Subcutaneous abdominal adipose tissue (tissue), 5 donors: ENCODE data around the gene SMG6.
A peak's percentile ranks its signal among the peaks of the same experiment; 100 is the strongest.

Experiments
- H3K27ac ChIP-seq: one replicate; pipeline ENCODE4 v1.7.0; 2013; ENCODE audit warnings: low read depth, mild to moderate bottlenecking, inconsistent platforms, low read length, moderate library complexity
- H3K27me3 ChIP-seq, 5 donors: one replicate each; pipeline ENCODE4 v1.7.0; 2013; ENCODE audit warnings: low read length in 5 of 5, inconsistent platforms in 1 of 5; ENCODE audit not compliant: control insufficient read depth in 5 of 5, insufficient read depth in 4 of 5
- H3K36me3 ChIP-seq, 5 donors: one replicate each; pipeline ENCODE4 v1.7.0; 2013; ENCODE audit warnings: low read length in 5 of 5; ENCODE audit not compliant: control insufficient read depth in 5 of 5, insufficient read depth in 5 of 5
- H3K4me1 ChIP-seq, 5 donors: one replicate each; pipeline ENCODE4 v1.7.0; 2013; ENCODE audit warnings: low read length in 5 of 5, mild to moderate bottlenecking in 3 of 5, moderate library complexity in 1 of 5; ENCODE audit not compliant: control insufficient read depth in 5 of 5, insufficient read depth in 5 of 5
- H3K4me3 ChIP-seq, 5 donors: one replicate each; pipeline ENCODE4 v1.7.0; 2013; ENCODE audit warnings: low read length in 5 of 5, low read depth in 1 of 5
- H3K9ac ChIP-seq, 5 donors: one replicate each; pipeline ENCODE4 v1.7.0; 2013; ENCODE audit warnings: low read length in 5 of 5, mild to moderate bottlenecking in 4 of 5, moderate library complexity in 3 of 5
- H3K9me3 ChIP-seq, 5 donors: one replicate each; pipeline ENCODE4 v1.7.0; 2013; ENCODE audit warnings: low read length in 5 of 5; ENCODE audit not compliant: control insufficient read depth in 5 of 5
- donor health status: healthy.
- donor health status: healthy.
- donor health status: healthy.
- donor health status: healthy.
- donor health status: healthy.

Gene SMG6

GRCh38 chr17:2051061-2051932 is 252.3 kb downstream of the SMG6 start:
- H3K9ac ChIP-seq, result no peak overlapping the region
- H3K27me3 ChIP-seq, result peaks cover 5 to 18% (median 14%) of the 10 kb centered on the region in 5 donors
- H3K4me3 ChIP-seq, result no peak overlapping the region
- no peaks in the 10 kb centered on the region for H3K9me3 ChIP-seq
- H3K27ac ChIP-seq, result no peak overlapping the region
- H3K4me1 ChIP-seq, result peaks cover 6 to 52% (median 30%) of the 10 kb centered on the region in 5 donors
- H3K36me3 ChIP-seq, result no peaks in the 10 kb centered on the region

- Histone ChIP-seq H3K9me3 (no peaks in the 10 kb centered on the region), H3K9ac (no peak overlapping the region), H3K4me3 (peak overlapping the region in 3 of 5 donors; percentile 22 to 58 (median 52)), H3K27me3 (peaks cover 4 to 18% (median 14%) of the 10 kb centered on the region in 5 donors), H3K27ac (no peak overlapping the region), H3K4me1 (peaks cover 6 to 47% (median 29%) of the 10 kb centered on the region in 5 donors), H3K36me3 (no peaks in the 10 kb centered on the region)
These were observed 253.1 kb downstream of the SMG6 start for GRCh38 chr17:2050300-2051060.

- H3K27me3 ChIP-seq, result peaks cover 4 to 17% (median 13%) of the 10 kb centered on the region in 5 donors
- H3K4me3 ChIP-seq, result peak overlapping the region; percentile 51 to 78 (median 75)
- H3K4me1 ChIP-seq, result peaks cover 6 to 40% (median 23%) of the 10 kb centered on the region in 5 donors
- peaks cover 0 to 1% (median 0%) of the 10 kb centered on the region in 5 donors for H3K36me3 ChIP-seq
- no peaks in the 10 kb centered on the region for H3K9me3 ChIP-seq
- peak overlapping the region in 4 of 5 donors; percentile 10 to 72 (median 58) for H3K9ac ChIP-seq
- H3K27ac ChIP-seq, result no peak overlapping the region
These were observed 254.0 kb downstream of the SMG6 start for GRCh38 chr17:2049333-2050299.

GRCh38 chr17:2048805-2049204 is 254.8 kb downstream of the SMG6 start:
- Histone ChIP-seq H3K36me3 (peaks cover 0 to 7% (median 4%) of the 10 kb centered on the region in 5 donors), H3K4me1 (peaks cover 6 to 39% (median 22%) of the 10 kb centered on the region in 5 donors), H3K9ac (peak overlapping the region in 3 of 5 donors; percentile 10 to 72 (median 47)), H3K4me3 (peak overlapping the region in 3 of 5 donors; percentile 75 to 78 (median 78)), H3K27me3 (peaks cover 4 to 10% (median 6%) of the 10 kb centered on the region in 5 donors), H3K9me3 (no peaks in the 10 kb centered on the region), H3K27ac (no peak overlapping the region)

- Histone ChIP-seq H3K36me3 (peaks cover 0 to 18% (median 13%) of the 10 kb centered on the region in 5 donors), H3K4me1 (peaks cover 4 to 44% (median 25%) of the 10 kb centered on the region in 5 donors), H3K27ac (no peak overlapping the region), H3K4me3 (no peak overlapping the region), H3K27me3 (peaks cover 0 to 6% (median 6%) of the 10 kb centered on the region in 5 donors), H3K9me3 (no peaks in the 10 kb centered on the region), H3K9ac (no peak overlapping the region)
These were observed 256.0 kb downstream of the SMG6 start for GRCh38 chr17:2047590-2047989.

GRCh38 chr17:2044263-2044894 is 259.2 kb downstream of the SMG6 start:
- H3K36me3 ChIP-seq, result peaks cover 0 to 31% (median 20%) of the 10 kb centered on the region in 5 donors
- H3K9ac ChIP-seq, result peak overlapping the region in 1 of 5 donors; percentile 26
- peak overlapping the region; percentile 88 for H3K27ac ChIP-seq
- peaks cover 6 to 42% (median 33%) of the 10 kb centered on the region in 5 donors for H3K4me1 ChIP-seq
- H3K27me3 ChIP-seq, result no peaks in the 10 kb centered on the region
- H3K9me3 ChIP-seq, result no peaks in the 10 kb centered on the region
- H3K4me3 ChIP-seq, result no peak overlapping the region

- Histone ChIP-seq H3K9me3 (no peaks in the 10 kb centered on the region), H3K27ac (peak overlapping the region; percentile 88), H3K9ac (no peak overlapping the region), H3K4me3 (no peak overlapping the region), H3K4me1 (peaks cover 3 to 36% (median 28%) of the 10 kb centered on the region in 5 donors), H3K36me3 (peaks cover 0 to 32% (median 20%) of the 10 kb centered on the region in 5 donors), H3K27me3 (no peaks in the 10 kb centered on the region)
These were observed 259.8 kb downstream of the SMG6 start for GRCh38 chr17:2043785-2044184.

GRCh38 chr17:2042933-2043332 is 260.7 kb downstream of the SMG6 start:
- Histone ChIP-seq H3K27ac (peak overlapping the region; percentile 88), H3K9me3 (no peaks in the 10 kb centered on the region), H3K9ac (peak overlapping the region in 3 of 5 donors; percentile 29 to 93 (median 89)), H3K4me3 (peak overlapping the region in 4 of 5 donors; percentile 85 to 97 (median 88)), H3K27me3 (no peaks in the 10 kb centered on the region), H3K36me3 (peaks cover 0 to 41% (median 24%) of the 10 kb centered on the region in 5 donors), H3K4me1 (peaks cover 3 to 36% (median 27%) of the 10 kb centered on the region in 5 donors)
